SJSA1 (cell line): ENCODE results near the gene EPHA6. TPM values are rescaled to one million over a fixed set of nuclear protein-coding genes. Genes with fewer than 3 reads are reported as not detected.
"Not testable (repeated sequence)": the region's sequence is repeated elsewhere in the genome, so short reads cannot be mapped to it uniquely, and the experiment has no call there.

Experiments
- DNase-seq, 2 experiments: peaks; one replicate each; pipeline ENCODE4 v3.0.0-alpha.2; 2015 to 2020; ENCODE audit warnings: low spot score in 2 of 2, low read depth in 1 of 2
- H3K27ac ChIP-seq: fragments of 250-450 bp; sonication (Bioruptor Pico); 2 replicates; pipeline ENCODE4 v1.5.1; 2020; ENCODE audit warnings: mild to moderate bottlenecking, moderate library complexity
- H3K27me3 ChIP-seq: fragments of 250-450 bp; sonication (Bioruptor Pico); replicated peaks from 2 replicates; pipeline ENCODE4 v1.5.1; 2020; ENCODE audit warnings: mild to moderate bottlenecking, moderate library complexity
- H3K36me3 ChIP-seq: fragments of 250-450 bp; sonication (Bioruptor Pico); 2 replicates; pipeline ENCODE4 v1.5.1; 2020; ENCODE audit warnings: mild to moderate bottlenecking
- H3K4me1 ChIP-seq: fragments of 250-450 bp; sonication (Bioruptor Pico); replicated peaks from 2 replicates; pipeline ENCODE4 v1.6.1; 2021; ENCODE audit warnings: mild to moderate bottlenecking
- H3K4me3 ChIP-seq: fragments of 250-450 bp; sonication (Bioruptor Pico); 2 replicates; pipeline ENCODE4 v1.5.1; 2020; ENCODE audit warnings: mild to moderate bottlenecking
- H3K9me3 ChIP-seq: fragments of 250-450 bp; sonication (Bioruptor Pico); replicated peaks from 2 replicates; pipeline ENCODE4 v1.5.1; 2020; ENCODE audit warnings: mild to moderate bottlenecking
- total RNA-seq: library from RNA; depleted of rRNA; stranded (reverse); fragments of >200 nt; shearing (Covaris generic); gene quantifications from 2 replicates; pipeline ENCODE4 v1.2.3, GENCODE V29; 2014

Gene EPHA6
- total RNA-seq, 1 experiment from 2014 or later = not detected

DNA sequence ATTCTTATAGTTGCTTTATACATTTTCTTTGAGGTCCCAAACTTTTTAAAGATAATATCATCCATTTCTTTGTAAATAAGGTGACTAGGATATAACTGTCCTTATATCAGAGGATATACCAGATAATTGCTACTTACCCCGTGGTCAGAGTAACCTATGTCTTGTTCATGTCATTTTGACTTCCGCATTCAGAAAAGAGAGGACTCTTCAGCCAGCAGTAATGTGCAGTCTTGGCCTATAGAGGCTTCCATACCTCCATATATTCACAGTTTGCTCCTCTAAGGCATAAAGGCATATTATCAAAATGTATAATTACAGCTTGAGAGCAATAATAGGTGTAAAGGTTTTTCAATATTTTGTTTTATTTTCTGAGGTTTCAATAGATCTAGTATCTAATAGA, 38.5 kb downstream of the EPHA6 start:
- Histone ChIP-seq H3K4me1 (no peaks in the 10 kb centered on the region), H3K27ac (no peak overlapping the region), H3K36me3 (no peaks in the 10 kb centered on the region), H3K27me3 (no peaks in the 10 kb centered on the region), H3K9me3 (no peaks in the 10 kb centered on the region), H3K4me3 (no peak overlapping the region)
- no peak for DNase-seq

DNA sequence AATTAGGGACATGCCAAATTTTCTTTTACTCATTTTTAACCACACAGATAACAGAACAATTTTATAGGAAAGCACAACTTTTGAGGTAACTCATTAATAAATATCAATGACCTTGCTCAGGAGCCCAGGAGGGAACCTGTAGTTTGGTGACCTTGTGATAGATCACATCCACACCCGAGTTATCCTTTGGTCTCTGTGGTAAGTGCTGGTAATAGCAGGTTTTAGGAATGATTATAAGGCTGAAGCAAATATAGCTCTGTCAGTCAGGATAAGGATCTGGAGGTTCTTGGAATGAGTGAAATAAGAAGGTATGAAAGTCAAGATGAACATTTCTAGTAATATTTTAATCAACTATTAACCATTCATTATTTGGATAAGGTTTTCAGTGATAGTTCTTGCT, 46.5 kb downstream of the EPHA6 start:
- no peak for DNase-seq
- H3K36me3 ChIP-seq = no peaks in the 10 kb centered on the region
- H3K9me3 ChIP-seq = no peaks in the 10 kb centered on the region
- H3K4me3 ChIP-seq = no peak overlapping the region
- H3K27me3 ChIP-seq = no peaks in the 10 kb centered on the region
- H3K4me1 ChIP-seq = no peaks in the 10 kb centered on the region
- H3K27ac ChIP-seq = no peak overlapping the region

DNA sequence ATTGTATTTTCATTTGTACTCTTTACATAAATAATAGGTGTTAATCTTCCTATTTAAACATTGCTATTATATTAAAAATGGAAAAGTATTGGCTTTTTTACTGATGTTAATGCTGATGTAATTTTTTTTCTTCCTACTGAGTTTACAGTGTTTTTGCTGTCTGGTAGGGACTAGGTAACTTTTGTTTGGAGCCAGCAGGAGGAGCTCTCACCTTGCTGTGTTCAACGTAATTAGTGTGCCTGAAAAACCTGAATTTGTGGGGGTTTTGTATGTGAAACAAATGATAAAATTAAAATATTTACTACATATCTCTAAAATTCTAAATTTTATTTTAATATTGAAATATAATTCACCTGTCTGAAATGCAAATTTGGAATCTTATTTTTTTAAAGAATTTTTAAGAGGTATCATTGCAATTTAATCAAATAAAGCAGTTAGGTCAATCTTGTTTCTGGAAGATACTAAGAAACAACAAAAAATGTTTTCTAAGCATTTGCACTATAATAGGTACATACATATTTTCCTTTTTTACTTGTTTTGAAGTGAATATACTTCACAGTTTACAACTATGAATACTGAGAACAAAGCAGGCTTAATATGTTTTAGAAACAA, 48.8 kb downstream of the EPHA6 start:
- DNase-seq = no peak
- Histone ChIP-seq H3K36me3 (no peaks in the 10 kb centered on the region), H3K4me3 (no peak overlapping the region), H3K27me3 (no peaks in the 10 kb centered on the region), H3K9me3 (no peaks in the 10 kb centered on the region), H3K27ac (no peak overlapping the region), H3K4me1 (no peaks in the 10 kb centered on the region)

GRCh38 chr3:96865605-96866004, 51.2 kb downstream of the EPHA6 start:
- DNase-seq = no peak
- no peaks in the 10 kb centered on the region for H3K36me3 ChIP-seq

GRCh38 chr3:96869316-96869715, 54.9 kb downstream of the EPHA6 start:
- Histone ChIP-seq H3K27ac (no peak overlapping the region), H3K27me3 (no peaks in the 10 kb centered on the region), H3K9me3 (no peaks in the 10 kb centered on the region), H3K36me3 (no peaks in the 10 kb centered on the region), H3K4me1 (no peaks in the 10 kb centered on the region), H3K4me3 (no peak overlapping the region)
- no peak for DNase-seq

More at GRCh38 chr3:96865605-96866004, 51.2 kb downstream of the EPHA6 start:
- no peak overlapping the region for H3K4me3 ChIP-seq
- H3K27ac ChIP-seq = no peak overlapping the region
- no peaks in the 10 kb centered on the region for H3K9me3 ChIP-seq
- H3K4me1 ChIP-seq = no peaks in the 10 kb centered on the region
- no peaks in the 10 kb centered on the region for H3K27me3 ChIP-seq

GRCh38 chr3:96877510-96877909, 63.1 kb downstream of the EPHA6 start:
- no peaks in the 10 kb centered on the region for H3K4me1 ChIP-seq
- no peak overlapping the region for H3K4me3 ChIP-seq
- H3K27me3 ChIP-seq = no peaks in the 10 kb centered on the region
- H3K36me3 ChIP-seq = no peaks in the 10 kb centered on the region
- DNase-seq = no peak
- no peak overlapping the region for H3K27ac ChIP-seq
- 0 out of 2 replicates have a peak, but pooled peaks cover under 1% of the 10 kb centered on the region for H3K9me3 ChIP-seq

DNA sequence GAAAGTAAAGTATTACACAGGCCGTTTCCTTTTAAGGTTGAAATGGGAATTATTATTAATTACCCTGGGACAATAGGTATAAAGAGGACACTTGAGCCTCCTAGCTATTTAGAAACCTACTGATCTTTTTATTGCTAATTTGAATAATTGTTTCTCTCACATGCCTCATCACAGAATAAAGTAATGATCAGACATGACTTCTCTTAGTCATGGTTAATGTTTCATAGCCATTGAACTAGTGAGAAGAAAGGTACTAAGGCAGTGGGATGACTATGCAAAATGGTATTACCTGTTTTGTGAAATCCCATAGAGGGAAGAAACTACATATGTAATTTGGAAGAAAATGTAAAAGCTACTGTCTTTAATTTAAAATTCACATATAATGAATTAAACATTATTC, 85.6 kb downstream of the EPHA6 start:
- H3K27ac ChIP-seq = no peak overlapping the region
- H3K4me3 ChIP-seq = no peak overlapping the region
- H3K27me3 ChIP-seq = no peaks in the 10 kb centered on the region
- H3K4me1 ChIP-seq = no peaks in the 10 kb centered on the region
- no peak for DNase-seq
- H3K9me3 ChIP-seq = no peaks in the 10 kb centered on the region
- no peaks in the 10 kb centered on the region for H3K36me3 ChIP-seq

DNA sequence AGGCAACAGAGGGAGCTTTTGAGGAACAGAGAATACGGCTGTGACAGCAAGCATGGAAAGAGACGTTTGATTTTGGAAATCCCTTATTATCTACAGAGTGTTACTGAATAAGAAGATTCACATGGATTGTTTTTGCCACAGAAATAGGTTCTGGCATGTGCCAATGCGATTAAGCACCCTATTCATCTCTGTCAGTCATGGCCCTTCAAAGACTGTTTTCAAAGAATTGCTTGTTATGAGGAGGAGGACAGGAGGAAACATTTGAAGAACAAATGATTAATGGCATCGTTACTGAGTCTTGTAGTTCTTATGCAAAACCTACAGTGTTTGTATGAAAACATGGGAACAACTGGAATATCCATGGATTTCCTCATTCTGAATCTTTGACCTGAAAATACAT, 86.2 kb downstream of the EPHA6 start:
- no peaks in the 10 kb centered on the region for H3K27me3 ChIP-seq
- H3K4me1 ChIP-seq = no peaks in the 10 kb centered on the region
- DNase-seq = no peak
- H3K9me3 ChIP-seq = no peaks in the 10 kb centered on the region
- H3K36me3 ChIP-seq = no peaks in the 10 kb centered on the region
- no peak overlapping the region for H3K4me3 ChIP-seq
- H3K27ac ChIP-seq = no peak overlapping the region

DNA sequence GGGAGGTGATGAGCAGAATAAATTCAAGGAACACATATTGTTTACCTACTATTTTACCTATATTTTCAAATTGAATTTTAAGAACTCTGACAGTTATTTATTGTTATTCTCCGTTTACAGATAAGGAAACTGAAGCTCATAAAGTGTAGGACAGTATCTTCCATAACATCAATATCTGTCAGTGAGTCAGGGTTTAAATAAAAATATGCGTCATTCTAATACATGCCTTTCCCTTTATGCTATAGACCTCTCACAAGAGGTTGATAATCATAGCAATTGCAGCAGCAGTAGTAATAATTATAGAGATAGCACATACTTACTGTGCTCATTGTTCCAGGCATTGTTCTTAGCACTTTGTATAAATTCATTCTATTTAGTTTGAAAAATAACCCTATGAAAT, 101.1 kb downstream of the EPHA6 start:
- Histone ChIP-seq H3K4me3 (no peak overlapping the region), H3K27ac (no peak overlapping the region), H3K4me1 (no peaks in the 10 kb centered on the region), H3K9me3 (no peaks in the 10 kb centered on the region), H3K27me3 (no peaks in the 10 kb centered on the region), H3K36me3 (no peaks in the 10 kb centered on the region)
- no peak for DNase-seq

- Histone ChIP-seq H3K36me3 (no peaks in the 10 kb centered on the region), H3K9me3 (0 out of 2 replicates have a peak, but pooled peaks cover 2% of the 10 kb centered on the region), H3K4me3 (no peak overlapping the region), H3K4me1 (no peaks in the 10 kb centered on the region), H3K27me3 (no peaks in the 10 kb centered on the region), H3K27ac (no peak overlapping the region)
- DNase-seq = no peak
These were observed 116.9 kb downstream of the EPHA6 start for GRCh38 chr3:96931119-96931862.

DNA sequence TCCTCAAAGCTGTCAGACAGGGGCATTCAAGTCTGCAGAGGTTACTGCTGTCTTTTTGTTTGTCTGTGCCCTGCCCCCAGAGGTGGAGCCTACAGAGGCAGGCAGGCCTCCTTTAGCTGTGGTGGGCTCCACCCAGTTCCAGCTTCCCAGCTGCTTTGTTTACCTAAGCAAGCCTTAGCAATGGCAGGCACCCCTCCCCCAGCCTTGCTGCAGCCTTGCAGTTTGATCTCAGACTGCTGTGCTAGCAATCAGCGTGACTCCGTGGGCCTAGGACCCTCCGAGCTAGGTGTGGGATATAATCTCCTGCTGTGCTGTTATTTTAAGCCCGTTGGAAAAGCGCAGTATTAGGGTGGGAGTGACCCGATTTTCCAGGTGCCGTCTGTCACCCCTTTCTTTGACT, 127.7 kb downstream of the EPHA6 start:
- H3K36me3 ChIP-seq, H3K9me3 ChIP-seq, H3K4me3 ChIP-seq, DNase-seq, H3K4me1 ChIP-seq, H3K27me3 ChIP-seq, H3K27ac ChIP-seq: not testable (repeated sequence)

GRCh38 chr3:96958856-96959255, 144.5 kb downstream of the EPHA6 start:
- no peak overlapping the region for H3K27ac ChIP-seq
- H3K9me3 ChIP-seq = no peaks in the 10 kb centered on the region
- DNase-seq = no peak
- no peaks in the 10 kb centered on the region for H3K27me3 ChIP-seq
- no peaks in the 10 kb centered on the region for H3K4me1 ChIP-seq
- no peaks in the 10 kb centered on the region for H3K36me3 ChIP-seq
- no peak overlapping the region for H3K4me3 ChIP-seq

- Histone ChIP-seq H3K4me1 (no peaks in the 10 kb centered on the region), H3K9me3 (no peaks in the 10 kb centered on the region), H3K36me3 (no peaks in the 10 kb centered on the region), H3K4me3 (no peak overlapping the region), H3K27me3 (no peaks in the 10 kb centered on the region), H3K27ac (no peak overlapping the region)
- DNase-seq = no peak
These were observed 145.1 kb downstream of the EPHA6 start for GRCh38 chr3:96959474-96959873.

DNA sequence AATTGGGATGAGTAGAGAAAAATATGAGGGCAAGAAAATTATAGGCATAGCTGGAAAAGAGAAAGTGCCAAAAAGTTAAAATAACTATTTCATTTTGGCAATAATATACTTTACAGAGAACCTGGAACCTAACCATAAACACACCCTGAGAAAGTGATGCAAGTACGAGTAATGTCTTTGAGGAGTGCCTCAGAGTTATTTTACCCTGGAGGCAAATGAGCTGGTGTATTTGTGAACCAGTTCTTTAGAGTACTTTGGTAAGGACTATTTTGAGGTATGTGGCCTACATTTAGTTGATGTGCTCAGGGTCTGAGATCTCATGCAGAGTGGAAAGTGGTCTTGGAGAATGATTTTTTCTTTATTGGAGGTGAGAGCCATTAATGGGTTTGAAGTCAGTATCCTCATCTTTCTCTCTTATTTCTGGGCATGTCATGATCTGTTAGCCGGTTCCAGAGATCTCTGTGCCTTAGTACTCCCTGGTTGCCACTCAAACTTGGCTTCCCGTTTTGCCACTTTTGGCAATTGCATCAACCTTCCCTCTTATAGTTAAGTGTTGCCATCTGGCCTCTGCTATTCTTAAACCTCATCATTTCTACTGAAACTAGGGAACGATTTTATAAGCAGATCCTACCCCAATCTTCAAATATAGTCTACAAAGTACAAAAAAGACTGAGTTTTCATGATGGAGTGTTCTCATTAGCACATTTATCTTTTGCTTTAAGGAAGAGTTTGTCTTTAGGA, 145.7 kb downstream of the EPHA6 start:
- H3K27me3 ChIP-seq = no peaks in the 10 kb centered on the region
- no peaks in the 10 kb centered on the region for H3K36me3 ChIP-seq
- no peak overlapping the region for H3K27ac ChIP-seq
- H3K4me1 ChIP-seq = no peaks in the 10 kb centered on the region
- DNase-seq = no peak
- H3K9me3 ChIP-seq = no peaks in the 10 kb centered on the region
- no peak overlapping the region for H3K4me3 ChIP-seq
